Iris pigment epithelial cell (primary cell): ENCODE results near the gene STEEP1.

Experiments
- DNase-seq: peaks from one replicate; pipeline ENCODE4 v3.0.0-alpha.2; 2011; ENCODE audit warnings: low read depth

STEEP1 gene

GRCh38 chrX:119565107-119565663 lies at the start of gene STEEP1:
Gene STEEP1, minus strand, starts transcription at chrX:119565409. Its CDS starts 54 bp downstream, at chrX:119565355.
- DNase-seq, result peak; percentile 94

GRCh38 chrX:119614776-119615175 lies 49.6 kb upstream of the STEEP1 start:
- no peak for DNase-seq

GRCh38 chrX:119607018-119607389 lies 41.8 kb upstream of the STEEP1 start:
- no peak for DNase-seq

- peak; percentile 84 for DNase-seq
Observed at GRCh38 chrX:119606280-119607017, 41.2 kb upstream of the STEEP1 start, which contains the start of gene NKRF. Gene NKRF, minus strand, starts transcription at chrX:119606424.

- DNase-seq, result peak; percentile 7
Observed at GRCh38 chrX:119605464-119606279, 40.5 kb upstream of the STEEP1 start.

GRCh38 chrX:119604766-119605463 lies 39.7 kb upstream of the STEEP1 start:
- DNase-seq, result peak; percentile 8

GRCh38 chrX:119602701-119603255 lies 37.6 kb upstream of the STEEP1 start:
- DNase-seq, result no peak

- DNase-seq, result no peak
Observed at GRCh38 chrX:119589810-119590209, 24.6 kb upstream of the STEEP1 start.

- no peak for DNase-seq
Observed at GRCh38 chrX:119583431-119584059, 18.3 kb upstream of the STEEP1 start.

- DNase-seq, result no peak
Observed at GRCh38 chrX:119579414-119579813, 14.2 kb upstream of the STEEP1 start.

- DNase-seq, result peak; percentile 93
Observed at GRCh38 chrX:119574394-119575266, 9.4 kb upstream of the STEEP1 start, which contains the start of gene UBE2A. Gene UBE2A, plus strand, starts transcription at chrX:119574563. Its CDS starts 149 bp downstream, at chrX:119574712.

GRCh38 chrX:119573840-119574393 lies 8.7 kb upstream of the STEEP1 start:
- DNase-seq, result peak; percentile 60

- DNase-seq, result no peak
Observed at GRCh38 chrX:119573222-119573621, 8.0 kb upstream of the STEEP1 start.

GRCh38 chrX:119570351-119570835 lies 5.2 kb upstream of the STEEP1 start:
- no peak for DNase-seq

- peak; percentile 80 for DNase-seq
Observed at GRCh38 chrX:119552508-119552907, 12.7 kb downstream of the STEEP1 start.

GRCh38 chrX:119549327-119550016 lies 15.7 kb downstream of the STEEP1 start:
- DNase-seq, result no peak

GRCh38 chrX:119541188-119541587 lies 24.0 kb downstream of the STEEP1 start:
- DNase-seq, result peak; percentile 69

- DNase-seq, result no peak
Observed at GRCh38 chrX:119539872-119540271, 25.3 kb downstream of the STEEP1 start.

- DNase-seq, result peak; percentile 11
Observed at GRCh38 chrX:119537487-119537886, 27.7 kb downstream of the STEEP1 start.
